OCI-LY7 (cell line): Measurements from ENCODE around the gene PLCL2. TPM values are rescaled to one million over a fixed set of nuclear protein-coding genes. Genes with fewer than 3 reads are reported as not detected.

Experiments
- BruUV-seq: library from RNA; stranded (reverse); fragments of 400-500 nt; replicated peaks from 2 replicates; lab custom pipeline; 2021; lab: Mats Ljungman, UMichigan
- CTCF ChIA-PET: fragments of 300-600 bp; sonication (Branson Sonifier 250); formaldehyde crosslinking; loops from one replicate; lab custom pipeline; 2022; ENCODE audit warnings: antibody characterized with exemption; ENCODE audit not compliant: unreplicated experiment; lab: Charles Lee
- POLR2A ChIA-PET: fragments of 300-600 bp; sonication (Branson Sonifier 250); formaldehyde crosslinking; loops from one replicate; lab custom pipeline; 2022; ENCODE audit warnings: antibody characterized with exemption; lab: Charles Lee
- DNase-seq: peaks from one replicate; pipeline ENCODE4 v3.0.0-alpha.2; 2015; ENCODE audit warnings: low spot score
- H2AFZ ChIP-seq: fragments of 200-600 bp; sonication (generic), shearing (Covaris generic); 2 replicates; pipeline ENCODE4 v1.6.1; 2014; ENCODE audit warnings: mild to moderate bottlenecking, antibody characterized with exemption, low read length, moderate library complexity
- H3K27ac ChIP-seq: fragments of 200-600 bp; sonication (generic); 2 replicates; pipeline ENCODE4 v1.5.1; 2014; ENCODE audit warnings: mixed run types, low read depth, mild to moderate bottlenecking, moderate library complexity, low read length, inconsistent platforms; ENCODE audit not compliant: poor library complexity, severe bottlenecking
- H3K36me3 ChIP-seq: fragments of 200-600 bp; sonication (generic); 2 replicates; pipeline ENCODE4 v1.6.1; 2014; ENCODE audit warnings: mild to moderate bottlenecking, antibody characterized with exemption, low read length, moderate library complexity, mixed read lengths; ENCODE audit not compliant: insufficient read depth
- H3K4me1 ChIP-seq: fragments of 200-600 bp; sonication (generic); 2 replicates; pipeline ENCODE4 v1.5.1; 2014; ENCODE audit warnings: mild to moderate bottlenecking, low read length; ENCODE audit not compliant: insufficient read depth, poor library complexity, severe bottlenecking
- H3K4me2 ChIP-seq: fragments of 200-600 bp; sonication (generic); 2 replicates; pipeline ENCODE4 v1.6.1; 2014; ENCODE audit warnings: mild to moderate bottlenecking, low read length
- H3K4me3 ChIP-seq: fragments of 200-600 bp; sonication (generic); 2 replicates; pipeline ENCODE4 v1.5.1; 2014; ENCODE audit warnings: mild to moderate bottlenecking, low read depth, low read length; ENCODE audit not compliant: poor library complexity, severe bottlenecking
- H3K79me2 ChIP-seq: fragments of 200-600 bp; sonication (generic); 2 replicates; pipeline ENCODE4 v1.6.1; 2016; ENCODE audit warnings: low read depth, mild to moderate bottlenecking, low read length, moderate library complexity, mixed read lengths; ENCODE audit not compliant: insufficient read depth
- H3K9me2 ChIP-seq: fragments of 200-600 bp; sonication (generic); 2 replicates; pipeline ENCODE4 v1.6.1; 2016; ENCODE audit warnings: mild to moderate bottlenecking, low read length, mixed read lengths; ENCODE audit not compliant: insufficient read depth
- H3K9me3 ChIP-seq: fragments of 200-600 bp; sonication (generic); 2 replicates; pipeline ENCODE4 v1.6.1; 2014; ENCODE audit warnings: mild to moderate bottlenecking, mixed run types, low read length, mixed read lengths
- H4K20me1 ChIP-seq: fragments of 200-600 bp; sonication (generic); 2 replicates; pipeline ENCODE4 v1.6.1; 2014; ENCODE audit warnings: mild to moderate bottlenecking, antibody characterized with exemption, low read length, moderate library complexity, mixed read lengths; ENCODE audit not compliant: insufficient read depth
- CTCF ChIP-seq: fragments of 200-600 bp; sonication (generic); conservative IDR thresholded peaks from 2 replicates; pipeline ENCODE4 v1.5.1; 2014; ENCODE audit warnings: mild to moderate bottlenecking, antibody characterized with exemption, low read length, moderate library complexity, mixed read lengths
- EZH2phosphoT487 ChIP-seq: fragments of 200-600 bp; sonication (generic); IDR thresholded peaks from 2 replicates; pipeline ENCODE4 v1.6.1; 2018; ENCODE audit warnings: low read depth, borderline replicate concordance, mild to moderate bottlenecking, mixed run types, antibody characterized with exemption, low read length, moderate library complexity, mixed read lengths
- intact Hi-C: fragments of 100-400 bp; cut with micrococcal nuclease; formaldehyde crosslinking; loops from one replicate; pipeline ENCODE4 v1.10.0; 2022; ENCODE audit not compliant: unreplicated experiment
- total RNA-seq, 2 experiments: library from RNA; depleted of rRNA in 1 of 2; stranded (reverse); fragments of >200 nt in 1 of 2; shearing (Covaris generic) in 1 of 2; gene quantifications; 2 replicates each; pipeline ENCODE4 v1.2.3, GENCODE V29; 2014 to 2022

PLCL2 gene
- total RNA-seq, 2 experiments from 2014 or later = 34.1 to 41.6 TPM

GRCh38 chr3:16990163-16990562 lies 105.4 kb downstream of the PLCL2 start:
- POLR2A ChIA-PET = interaction anchor here (0.6 kb wide), 1 partner anchor 284 kb away, joined by 4 read pairs; no protein-coding TSS in a partner anchor

GRCh38 chr3:16992198-16992597 lies 107.4 kb downstream of the PLCL2 start:
- H3K36me3 ChIP-seq = no peaks in the 10 kb centered on the region
- H2AFZ ChIP-seq = no peak overlapping the region
- no peak for TF ChIP-seq CTCF
- TF ChIP-seq EZH2phosphoT487 = no peak
- H3K27ac ChIP-seq = no peak overlapping the region
- ChIA-PET POLR2A (no interaction called here), CTCF (no interaction called here)
- BruUV-seq = no TSS peak
- no peak overlapping the region for H3K4me3 ChIP-seq
- peaks cover 5% of the 10 kb centered on the region; the same call in 1 of the 2 replicates for H4K20me1 ChIP-seq
- DNase-seq = no peak
- no peaks in the 10 kb centered on the region for H3K9me2 ChIP-seq
- H3K4me2 ChIP-seq = no peak overlapping the region
- intact Hi-C loops = no loop called here
- no peaks in the 10 kb centered on the region for H3K9me3 ChIP-seq
- no peaks in the 10 kb centered on the region for H3K4me1 ChIP-seq
- H3K79me2 ChIP-seq = peaks cover 9% of the 10 kb centered on the region; the same call in 1 of the 2 replicates

More at GRCh38 chr3:16990163-16990562, 105.4 kb downstream of the PLCL2 start:
- Histone ChIP-seq H3K4me3 (no peak overlapping the region), H3K27ac (no peak overlapping the region), H2AFZ (no peak overlapping the region), H3K4me1 (no peaks in the 10 kb centered on the region), H4K20me1 (peaks cover 8% of the 10 kb centered on the region; the same call in 1 of the 2 replicates), H3K9me2 (no peaks in the 10 kb centered on the region), H3K9me3 (no peaks in the 10 kb centered on the region), H3K79me2 (peaks cover 11% of the 10 kb centered on the region; the same call in 1 of the 2 replicates), H3K4me2 (no peak overlapping the region), H3K36me3 (no peaks in the 10 kb centered on the region)
- intact Hi-C loops = no loop called here
- TF ChIP-seq EZH2phosphoT487 (no peak), CTCF (no peak)
- no peak for DNase-seq
- BruUV-seq = no TSS peak
- CTCF ChIA-PET = interaction anchor here (0.9 kb wide), 1 partner anchor 19 kb away, joined by 3 read pairs; no protein-coding TSS in a partner anchor

- Histone ChIP-seq H3K9me3 (no peaks in the 10 kb centered on the region), H3K4me1 (no peaks in the 10 kb centered on the region), H3K27ac (no peak overlapping the region), H3K79me2 (peaks cover 8% of the 10 kb centered on the region; the same call in 1 of the 2 replicates), H3K4me3 (no peak overlapping the region), H3K9me2 (no peaks in the 10 kb centered on the region), H3K4me2 (no peak overlapping the region), H2AFZ (no peak overlapping the region), H4K20me1 (peaks cover 3% of the 10 kb centered on the region; the same call in 1 of the 2 replicates), H3K36me3 (no peaks in the 10 kb centered on the region)
- intact Hi-C loops = no loop called here
- ChIA-PET POLR2A (interaction anchor here (1.0 to 2.7 kb wide), 2 partner anchors 9 to 105 kb away, joined by 3 to 7 read pairs; no protein-coding TSS in a partner anchor), CTCF (no interaction called here)
- BruUV-seq = no TSS peak
- no peak for DNase-seq
- no peak for TF ChIP-seq EZH2phosphoT487
- no peak for TF ChIP-seq CTCF
Observed at GRCh38 chr3:16993227-16993626, 108.5 kb downstream of the PLCL2 start.
